ENCODE results near the gene PRKCA.

DNA sequence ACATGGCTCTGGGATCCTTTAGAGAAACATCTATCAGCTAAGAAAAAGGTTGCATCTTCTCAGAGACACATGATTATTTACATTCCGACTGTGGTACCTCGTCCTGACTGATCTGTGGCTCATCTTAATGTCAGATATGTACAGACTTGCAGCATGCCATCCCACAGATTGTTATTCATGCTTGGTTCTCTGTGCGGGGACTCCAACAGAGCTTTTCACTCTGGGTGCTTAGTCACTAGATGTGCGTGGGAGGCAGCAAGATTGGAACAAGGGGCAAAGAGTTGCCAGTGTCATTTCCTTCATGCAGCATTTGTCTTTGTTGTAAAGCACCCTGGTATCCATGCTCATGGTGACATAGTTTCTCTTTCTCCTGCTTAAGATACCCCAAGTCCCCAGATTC, 353.4 kb downstream of the PRKCA start:
- TF ChIP-seq, protein P1, sequence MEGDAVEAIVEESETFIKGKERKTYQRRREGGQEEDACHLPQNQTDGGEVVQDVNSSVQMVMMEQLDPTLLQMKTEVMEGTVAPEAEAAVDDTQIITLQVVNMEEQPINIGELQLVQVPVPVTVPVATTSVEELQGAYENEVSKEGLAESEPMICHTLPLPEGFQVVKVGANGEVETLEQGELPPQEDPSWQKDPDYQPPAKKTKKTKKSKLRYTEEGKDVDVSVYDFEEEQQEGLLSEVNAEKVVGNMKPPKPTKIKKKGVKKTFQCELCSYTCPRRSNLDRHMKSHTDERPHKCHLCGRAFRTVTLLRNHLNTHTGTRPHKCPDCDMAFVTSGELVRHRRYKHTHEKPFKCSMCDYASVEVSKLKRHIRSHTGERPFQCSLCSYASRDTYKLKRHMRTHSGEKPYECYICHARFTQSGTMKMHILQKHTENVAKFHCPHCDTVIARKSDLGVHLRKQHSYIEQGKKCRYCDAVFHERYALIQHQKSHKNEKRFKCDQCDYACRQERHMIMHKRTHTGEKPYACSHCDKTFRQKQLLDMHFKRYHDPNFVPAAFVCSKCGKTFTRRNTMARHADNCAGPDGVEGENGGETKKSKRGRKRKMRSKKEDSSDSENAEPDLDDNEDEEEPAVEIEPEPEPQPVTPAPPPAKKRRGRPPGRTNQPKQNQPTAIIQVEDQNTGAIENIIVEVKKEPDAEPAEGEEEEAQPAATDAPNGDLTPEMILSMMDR (IDR thresholded peaks at IDR 0.05; ENCODE audit: low read depth, low read length, missing input control) = no peak
- no peak for TF ChIP-seq SP1 (IDR thresholded peaks at IDR 0.05)
- TF ChIP-seq, protein P2, sequence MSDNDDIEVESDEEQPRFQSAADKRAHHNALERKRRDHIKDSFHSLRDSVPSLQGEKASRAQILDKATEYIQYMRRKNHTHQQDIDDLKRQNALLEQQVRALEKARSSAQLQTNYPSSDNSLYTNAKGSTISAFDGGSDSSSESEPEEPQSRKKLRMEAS (IDR thresholded peaks at IDR 0.05) = no peak
- TF ChIP-seq GABPA (IDR thresholded peaks at IDR 0.05 in 1 of 2, conservative IDR thresholded peaks at IDR 0.05 in 1 of 2) = no peak
- TF ChIP-seq, protein P3, sequence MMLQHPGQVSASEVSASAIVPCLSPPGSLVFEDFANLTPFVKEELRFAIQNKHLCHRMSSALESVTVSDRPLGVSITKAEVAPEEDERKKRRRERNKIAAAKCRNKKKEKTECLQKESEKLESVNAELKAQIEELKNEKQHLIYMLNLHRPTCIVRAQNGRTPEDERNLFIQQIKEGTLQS (IDR thresholded peaks at IDR 0.05) = no peak
- no peak for TF ChIP-seq JUND (IDR thresholded peaks at IDR 0.05)
- no peak for TF ChIP-seq REST (IDR thresholded peaks at IDR 0.05)
- no peak for TF ChIP-seq TAF1 (conservative IDR thresholded peaks at IDR 0.05)
- no peak for TF ChIP-seq FOXA1 (IDR thresholded peaks at IDR 0.05)
- no peak for TF ChIP-seq YY1 (IDR thresholded peaks at IDR 0.05)
- no peak for TF ChIP-seq RAD21 (IDR thresholded peaks at IDR 0.05)

All from liver (tissue), 3 donors.